Pons (tissue), 1 donor: ENCODE results near the gene DNAAF1.
"Not testable (repeated sequence)": the region's sequence is repeated elsewhere in the genome, so short reads cannot be mapped to it uniquely, and the experiment has no call there.

Source experiments
- DNase-seq: peaks from one replicate; pipeline ENCODE4 v3.0.0-alpha.2; 2016; ENCODE audit warnings: low spot score

Gene DNAAF1

GRCh38 chr16:84184775-84185174, 39.7 kb downstream of the DNAAF1 start:
- DNase-seq: no peak

GRCh38 chr16:84186685-84187437, 41.8 kb downstream of the DNAAF1 start, which contains the start of gene TAF1C:
Gene TAF1C, minus strand, starts transcription at chr16:84187057. Its CDS starts 2,069 bp downstream, at chr16:84184988.
- peak; percentile 95 for DNase-seq

GRCh38 chr16:84190731-84191388, 45.8 kb downstream of the DNAAF1 start, which contains the start of gene ADAD2:
Gene ADAD2, plus strand, starts transcription at chr16:84191157. Its CDS starts 74 bp downstream, at chr16:84191231.
- no peak for DNase-seq

- no peak for DNase-seq
These were observed 46.4 kb downstream of the DNAAF1 start for GRCh38 chr16:84191466-84191865.

GRCh38 chr16:84193480-84193879, 48.4 kb downstream of the DNAAF1 start:
- no peak for DNase-seq

GRCh38 chr16:84194018-84194417, 48.9 kb downstream of the DNAAF1 start:
- DNase-seq: no peak

GRCh38 chr16:84194470-84195200, 49.5 kb downstream of the DNAAF1 start:
- DNase-seq: no peak

GRCh38 chr16:84195201-84196093, 50.3 kb downstream of the DNAAF1 start:
- no peak for DNase-seq

GRCh38 chr16:84196101-84196500, 51.0 kb downstream of the DNAAF1 start:
- DNase-seq: no peak

- no peak for DNase-seq
These were observed 51.8 kb downstream of the DNAAF1 start for GRCh38 chr16:84196727-84197394.

- no peak for DNase-seq
These were observed 52.5 kb downstream of the DNAAF1 start for GRCh38 chr16:84197466-84198128.

- DNase-seq: no peak
These were observed 53.3 kb downstream of the DNAAF1 start for GRCh38 chr16:84198401-84198800.

GRCh38 chr16:84199097-84199496, 54.0 kb downstream of the DNAAF1 start:
- DNase-seq: no peak

GRCh38 chr16:84199861-84200260, 54.8 kb downstream of the DNAAF1 start:
- DNase-seq: peak; percentile 56

- not testable (repeated sequence) for DNase-seq
These were observed 59.4 kb downstream of the DNAAF1 start for GRCh38 chr16:84204551-84204950.

GRCh38 chr16:84205123-84205522, 60.0 kb downstream of the DNAAF1 start:
- DNase-seq: not testable (repeated sequence)

- DNase-seq: no peak
These were observed 61.0 kb downstream of the DNAAF1 start for GRCh38 chr16:84205976-84206691.

GRCh38 chr16:84207251-84207650, 62.1 kb downstream of the DNAAF1 start:
- no peak for DNase-seq

- no peak for DNase-seq
These were observed 62.8 kb downstream of the DNAAF1 start for GRCh38 chr16:84207879-84208278.

- DNase-seq: no peak
These were observed 64.9 kb downstream of the DNAAF1 start for GRCh38 chr16:84209989-84210388.
